Stimulated activated CD8-positive, alpha-beta memory T cell treated with anti-CD3 and anti-CD28 coated beads, Interleukin-12 subunit alpha, Interleukin-12 subunit beta, amount 100 ng/mL, for 4 hours (primary cell): ENCODE measurements around the gene HOXC11.

Source experiments
- DNase-seq: peaks from one replicate; pipeline ENCODE4 v3.0.0-alpha.2; 2020; ENCODE audit warnings: low read depth

The HOXC11 gene

DNA sequence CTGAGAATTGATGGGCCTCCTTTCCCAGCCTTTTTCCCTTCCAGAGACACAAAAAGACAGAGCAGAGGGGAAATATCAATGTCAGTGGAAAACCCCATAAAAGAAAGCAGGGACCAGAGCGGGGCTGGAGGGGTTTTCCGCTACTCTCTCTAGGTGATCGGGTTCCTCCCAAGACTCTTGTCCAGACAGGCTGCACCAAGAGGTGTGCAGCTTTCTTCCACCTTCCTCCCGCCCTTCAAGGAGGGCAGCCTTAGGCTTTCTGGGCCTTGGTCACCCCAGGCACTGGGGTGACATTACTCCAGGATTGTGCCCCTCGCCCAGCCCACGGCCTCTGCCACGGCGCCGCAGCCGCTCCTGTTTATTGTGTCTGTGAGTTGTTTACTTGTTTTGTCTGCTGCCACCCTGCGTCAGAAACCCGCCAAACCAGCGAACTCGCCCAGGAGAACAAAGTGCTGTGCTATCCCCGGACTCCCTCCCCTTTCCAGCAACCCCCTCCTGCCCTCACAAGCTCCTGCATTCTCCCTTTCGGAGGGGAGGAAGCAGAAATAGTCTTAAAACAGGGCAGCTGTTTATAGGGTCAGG is 48.6 kb downstream of the HOXC11 start:
- DNase-seq = no peak

GRCh38 chr12:54022960-54023884 is 50.3 kb downstream of the HOXC11 start:
- DNase-seq = no peak

DNA sequence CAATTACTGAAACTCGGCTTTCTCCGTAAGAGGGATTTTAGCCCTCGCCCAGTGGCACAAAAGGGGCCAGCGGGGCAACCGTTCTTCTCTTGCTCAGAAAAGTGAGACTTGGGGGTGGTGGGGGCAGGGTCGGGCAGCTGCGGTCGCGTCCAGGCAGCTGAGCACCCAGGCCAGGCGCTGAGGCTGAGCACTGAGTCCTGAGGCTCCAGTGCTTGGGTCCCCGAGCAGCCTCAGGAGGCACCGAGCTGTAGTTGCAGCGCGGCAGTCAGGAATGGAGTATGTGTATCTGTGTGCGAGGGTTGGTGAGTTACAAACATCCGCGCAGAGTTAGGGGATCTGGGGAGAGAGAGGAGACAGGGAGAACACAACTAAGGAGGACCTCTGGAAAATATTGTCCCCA is 51.2 kb downstream of the HOXC11 start:
- no peak for DNase-seq

DNA sequence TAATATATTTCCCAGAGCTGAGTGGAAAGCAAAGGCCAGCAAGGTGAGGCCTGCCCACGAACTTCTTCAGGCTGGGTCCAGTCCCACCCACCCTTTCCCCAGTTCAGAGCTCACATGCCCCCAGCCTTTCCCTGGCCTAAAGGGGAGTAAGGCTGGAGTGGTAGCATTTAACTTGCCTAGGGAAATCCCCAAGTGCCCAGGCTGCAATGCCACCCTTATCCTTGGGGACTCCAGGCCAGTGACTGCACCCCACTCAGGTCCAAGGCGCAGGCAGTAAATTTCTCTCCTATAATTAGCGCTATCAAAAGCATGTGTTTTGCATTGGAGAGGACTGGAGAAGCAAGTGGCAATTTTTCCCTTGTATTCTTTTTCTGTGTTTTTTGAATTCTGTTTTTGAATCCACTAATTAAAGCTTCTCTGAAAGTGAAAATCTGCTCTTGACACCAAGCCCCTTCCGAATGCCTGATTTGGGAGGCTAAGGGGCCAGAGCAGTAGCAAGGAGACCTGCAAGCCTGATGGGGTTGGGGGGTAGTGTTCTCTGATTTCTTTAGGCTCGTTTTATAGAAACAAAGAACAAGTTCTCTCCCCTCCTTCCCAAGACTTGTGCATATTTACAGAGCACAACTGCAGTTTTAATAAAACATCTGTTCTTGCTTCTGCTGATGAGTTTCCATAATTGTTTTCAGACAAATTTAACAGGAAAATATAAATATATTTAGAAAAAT is 51.8 kb downstream of the HOXC11 start:
- no peak for DNase-seq

DNA sequence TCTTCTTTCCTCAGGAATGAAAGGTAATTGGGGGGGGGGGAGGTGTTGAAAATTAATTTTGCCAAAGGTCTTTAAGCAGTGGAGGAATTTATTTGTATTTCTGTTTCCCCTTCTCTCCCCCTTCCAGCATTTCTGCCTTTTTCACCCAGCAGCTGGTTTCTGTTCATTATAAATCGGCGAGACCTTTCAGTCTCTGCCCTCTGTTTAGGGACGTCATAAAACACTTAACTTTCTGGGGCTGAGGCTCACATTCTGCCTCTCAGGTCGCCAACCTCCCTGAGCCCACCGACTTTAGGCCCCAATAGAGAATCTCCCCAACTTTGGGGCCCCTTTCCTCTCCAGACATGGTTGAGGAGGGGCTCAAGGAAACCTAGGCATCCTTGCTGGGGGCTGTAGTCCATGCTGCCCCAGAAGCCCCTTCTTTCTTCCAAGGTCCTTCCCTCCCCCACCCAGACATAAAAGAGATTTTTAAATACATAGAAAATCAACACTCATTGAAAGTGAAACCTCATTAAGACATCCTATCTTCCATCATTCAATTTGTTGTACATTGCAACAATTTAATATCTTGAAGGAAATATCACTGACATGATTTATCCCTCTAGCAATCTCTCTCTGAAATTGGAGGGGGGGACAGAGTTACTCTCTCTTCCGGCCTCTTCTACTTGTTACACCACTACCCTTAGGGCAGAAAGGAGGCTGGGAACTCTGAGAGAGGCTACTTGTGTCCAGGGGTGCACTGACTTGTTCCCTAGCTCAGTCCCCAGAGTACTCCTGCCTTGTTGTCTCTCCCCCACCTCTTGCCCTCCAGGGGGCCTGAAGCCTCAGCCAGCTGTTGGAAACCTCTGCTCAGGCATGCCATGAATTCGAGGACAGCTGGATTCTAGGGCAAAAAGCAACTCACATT is 52.8 kb downstream of the HOXC11 start:
- no peak for DNase-seq

DNA sequence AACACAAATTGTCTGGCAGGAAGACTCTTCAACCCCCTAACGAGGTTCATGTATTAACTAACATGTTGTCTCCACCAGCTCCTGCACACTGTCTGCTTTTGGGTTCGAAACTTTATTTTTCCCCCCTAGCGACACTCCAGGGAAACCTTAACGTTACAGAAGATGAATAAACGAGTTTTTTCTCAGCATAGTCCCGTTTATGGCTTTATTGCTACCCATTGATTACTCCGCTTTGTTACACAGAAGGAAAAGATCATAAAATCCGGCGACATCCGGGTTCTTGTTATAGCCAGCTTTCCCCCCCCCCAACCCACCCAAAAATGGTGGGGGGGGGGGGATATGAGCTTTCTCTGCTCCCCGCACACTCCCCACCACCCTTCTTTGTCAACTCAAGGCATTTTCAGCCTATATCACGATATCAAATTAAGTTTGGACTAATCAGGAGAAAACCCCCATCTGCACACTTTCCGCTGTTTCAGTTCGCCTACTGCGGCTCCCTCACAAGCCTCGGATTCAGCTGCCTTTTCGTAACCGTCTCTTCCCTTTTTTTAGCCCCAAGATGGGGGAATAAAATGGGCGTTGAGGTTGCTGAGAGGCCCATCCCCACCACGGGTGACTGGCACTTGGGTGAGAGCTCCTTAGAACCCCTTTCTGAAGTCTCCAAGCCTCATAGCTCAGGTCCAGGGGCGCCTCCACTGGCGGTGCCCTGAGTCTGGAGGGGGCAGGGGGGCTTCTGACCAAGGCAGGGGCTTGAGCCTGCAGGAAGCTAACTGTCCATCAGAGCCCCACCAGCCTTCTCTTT is 53.9 kb downstream of the HOXC11 start:
- no peak for DNase-seq
